Heart right ventricle (tissue), 16 donors: ENCODE results near the gene TEAD1. TPM values are rescaled to one million over a fixed set of nuclear protein-coding genes. Genes with fewer than 3 reads are reported as not detected.
A peak's percentile ranks its signal among the peaks of the same experiment; 100 is the strongest.

Experiments
- ATAC-seq, 8 donors: fragments of 200-7000 bp; cut with Tn5 transposase; one replicate each; pipeline ENCODE4 v1.9.1; 2020; ENCODE audit warnings: mild to moderate bottlenecking in 8 of 8, moderate library complexity in 8 of 8, moderate number of reproducible peaks in 1 of 8
- DNase-seq, 2 donors: peaks; one replicate each; pipeline ENCODE4 v3.0.0-alpha.2; 2020
- H3K27ac ChIP-seq, 10 donors: fragments of 200-600 bp; sonication (generic) in 2 of 10; one replicate each; pipeline versions ENCODE4 v1.5.0 to v1.8.0; 2020 to 2022; ENCODE audit warnings: mild to moderate bottlenecking in 3 of 10
- H3K27me3 ChIP-seq, 7 donors: fragments of 200-600 bp; one replicate each; pipeline ENCODE4 v1.8.0; 2021 to 2022; ENCODE audit warnings: mild to moderate bottlenecking in 2 of 7
- H3K36me3 ChIP-seq, 9 donors: fragments of 200-600 bp; sonication (generic) in 1 of 9; one replicate each; pipeline versions ENCODE4 v1.5.0 to v1.8.0; 2020 to 2022; ENCODE audit warnings: mild to moderate bottlenecking in 2 of 9
- H3K4me1 ChIP-seq, 9 donors: fragments of 200-600 bp; sonication (generic) in 1 of 9; one replicate each; pipeline versions ENCODE4 v1.5.0 to v1.8.0; 2020 to 2022; ENCODE audit warnings: mild to moderate bottlenecking in 4 of 9
- H3K4me3 ChIP-seq, 10 donors: fragments of 200-600 bp; sonication (generic) in 2 of 10; one replicate each; pipeline versions ENCODE4 v1.5.0 to v1.8.0; 2020 to 2022; ENCODE audit warnings: mild to moderate bottlenecking in 7 of 10, moderate library complexity in 2 of 10
- H3K9me3 ChIP-seq, 11 donors: fragments of 200-600 bp in 10 of 11; sonication (generic) in 2 of 11; one replicate each; pipeline versions ENCODE4 v1.5.0 to v1.8.0; 2013 to 2022; ENCODE audit warnings: mild to moderate bottlenecking in 2 of 11, control low read depth in 1 of 11, moderate library complexity in 1 of 11
- CTCF ChIP-seq, 9 donors: fragments of 200-600 bp; sonication (generic) in 2 of 9; IDR thresholded peaks; one replicate each; pipeline versions ENCODE4 v1.5.0 to v1.8.0; 2021 to 2022; ENCODE audit warnings: antibody characterized with exemption in 9 of 9, mild to moderate bottlenecking in 5 of 9, moderate library complexity in 1 of 9
- WGBS, 2 donors: extraction: QIAGEN DNeasy Blood & Tissue Kit; methylation state at CpG; one replicate each; pipeline ENCODE4 v1.1.7; 2013; ENCODE audit warnings: inconsistent platforms in 1 of 2; 5-methylcytosine and 5-hydroxymethylcytosine counted together
- intact Hi-C, 10 donors: fragments of 100-400 bp; cut with DNase I; formaldehyde crosslinking; loops; one replicate each; pipeline versions ENCODE4 v1.11.1 to v1.14.2; 2022
- polyA plus RNA-seq, 2 donors: library from polyadenylated mRNA; stranded (reverse); fragments of 200-250 nt; gene quantifications; one replicate each; pipeline ENCODE4 v1.2.3, GENCODE V29; 2013
- total RNA-seq, 10 donors: library from RNA; stranded (reverse); fragmentation: NEBNext Ultra II Directional in 3 of 10; extraction: Animal tissue kit (Norgen Biotek cat#: 25700) in 3 of 10; gene quantifications; one replicate each; pipeline versions ENCODE4 v1.2.1 to v1.2.4, GENCODE V29; 2021 to 2023
- donor health status: Arrhythmogenic right ventricular cardiomyopathy.
- donor health status: ischemic (EF 13 %, LVEDD 7.1; RV severe dilation, severe dysfunction).
- donor health status: healthy with polysubstance abuse.
- donor health status: DM: no; HTN: yes; CAD: no.
- donor health status: DM: no; HTN: no; CAD: no.
- donor health status: ischemic (EF 25% LVEDD 6.9; RV normal size, moderate dysfunction).
- donor health status: ischemic (EF 25% LVEDD 5.7; RV mildly dilated, moderate dysfunction).
- donor health status: healthy.
- donor health status: DM: yes; HTN: yes; CAD: no.
- donor health status: Ischemic cardiomyopathy.
- donor health status: ischemic (EF 35%, LVEDD 5.7; RV mildly dilated, moderate dysfunction).
- donor health status: nonischemic (EF 11% LVEDD 7.7; RV severe dilation, severe dysfunction).
- donor health status: DM: yes; HTN: yes; CAD: no.
- donor health status: PGD.
- donor health status: ischemic (EF 29% LVEDD 5.4; RV normal size, mild dysfunction).
- donor health status: nonischemic (EF 23%, LVEDD 6.1; RV moderate dilation, normal function).

TEAD1 gene
- total and polyA plus RNA-seq, 12 donors = 12.7 to 138 (median 116) TPM

DNA sequence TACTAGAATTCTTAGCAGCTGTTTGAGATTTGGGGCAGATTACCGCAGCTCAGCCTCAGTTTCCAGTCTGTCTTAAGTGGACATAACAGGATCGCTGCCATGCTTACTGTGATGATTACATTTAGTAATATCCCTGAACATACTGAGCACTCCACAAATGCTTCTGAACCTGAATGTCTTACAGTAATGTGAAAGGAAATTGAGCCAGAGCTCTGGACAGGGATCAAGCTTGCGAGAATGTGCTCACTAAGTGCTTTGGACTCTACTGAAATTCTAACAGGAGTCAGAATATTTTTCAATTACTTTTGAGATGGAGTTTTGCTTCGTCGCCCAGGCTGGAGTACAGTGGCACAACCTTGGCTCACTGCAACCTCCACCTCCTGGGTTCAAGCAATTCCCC is 216.3 kb downstream of the TEAD1 start:
- Histone ChIP-seq H3K4me1 (peaks cover 13 to 53% (median 30%) of the 10 kb centered on the region in 9 donors), H3K27ac (peak overlapping the region in 2 of 10 donors; percentile 74 to 83), H3K4me3 (no peak overlapping the region), H3K27me3 (no peaks in the 10 kb centered on the region), H3K36me3 (peaks cover 0 to 29% (median 0%) of the 10 kb centered on the region in 9 donors), H3K9me3 (no peaks in the 10 kb centered on the region)
- intact Hi-C loops = loop anchor here in 9 of 10 donors (5.0 to 10.0 kb wide), 9 partner anchors 218 to 603 kb away; partner anchors contain the start of gene TEAD1 (in 2 of the 9)
- no peak for TF ChIP-seq CTCF (IDR thresholded peaks at IDR 0.05)
- ATAC-seq = no peak
- 53 to 60% methylated on average over 5 of the region's 5 CpGs for WGBS, 2 donors
- DNase-seq = no peak

DNA sequence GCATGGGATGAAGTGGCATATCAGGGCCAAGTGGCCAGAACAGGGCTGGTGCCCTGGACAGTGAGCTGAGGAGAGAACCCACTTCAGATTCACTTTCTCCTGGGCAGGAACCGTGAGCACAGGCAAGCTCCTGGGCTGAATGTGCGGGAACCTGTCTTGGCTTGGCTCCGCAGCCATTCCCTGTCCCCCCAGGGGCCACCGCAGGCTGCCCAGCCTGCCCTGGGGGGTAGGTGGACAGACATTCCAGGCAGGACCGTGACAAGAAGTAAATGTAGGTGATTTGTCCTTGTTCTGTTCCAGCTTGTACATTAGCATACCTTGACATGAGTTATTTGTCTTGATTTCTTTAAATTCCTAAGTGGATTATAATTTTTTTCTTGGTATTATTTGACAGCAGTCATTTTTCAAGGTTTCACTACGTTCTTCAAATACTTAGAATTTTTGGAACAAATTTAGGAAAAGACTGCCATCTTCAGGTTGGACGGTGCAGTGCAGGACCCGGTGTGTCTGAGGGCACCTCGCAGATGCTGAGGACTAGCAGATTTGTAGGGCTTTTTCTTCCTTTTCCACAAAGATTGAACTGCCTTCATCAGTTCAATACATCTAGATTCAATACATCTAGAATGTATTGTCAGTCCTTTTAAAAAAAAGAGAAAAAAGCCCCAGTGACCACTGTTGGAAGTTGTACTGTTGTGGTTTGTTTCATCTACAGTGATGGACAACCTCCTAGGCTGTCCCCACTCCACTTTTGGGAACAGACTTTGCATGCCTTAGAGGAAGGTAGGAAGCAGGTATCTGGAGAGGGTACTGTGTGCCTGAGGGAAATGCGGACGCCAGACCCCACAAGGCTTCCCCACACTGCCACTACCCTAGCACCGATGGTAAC is 219.8 kb downstream of the TEAD1 start:
- TF ChIP-seq CTCF (IDR thresholded peaks at IDR 0.05) = peak; percentile 72 to 96 (median 90)
- DNase-seq = peak; percentile 60 to 66
- peak in 3 of 8 donors; percentile 23 to 31 (median 30) for ATAC-seq
- H3K36me3 ChIP-seq = peaks cover 0 to 38% (median 0%) of the 10 kb centered on the region in 9 donors
- no peaks in the 10 kb centered on the region for H3K9me3 ChIP-seq
- peaks cover 10 to 53% (median 33%) of the 10 kb centered on the region in 9 donors for H3K4me1 ChIP-seq
- H3K4me3 ChIP-seq = no peak overlapping the region
- no peaks in the 10 kb centered on the region for H3K27me3 ChIP-seq
- intact Hi-C loops = loop anchor here (2.0 to 10.0 kb wide), 13 partner anchors 222 to 607 kb away; partner anchors contain the start of gene TEAD1 (in 2 of the 10)
- peak overlapping the region in 5 of 10 donors; percentile 12 to 50 (median 25) for H3K27ac ChIP-seq
- WGBS, 2 donors = 46 to 50% methylated on average over 12 of the region's 12 CpGs

DNA sequence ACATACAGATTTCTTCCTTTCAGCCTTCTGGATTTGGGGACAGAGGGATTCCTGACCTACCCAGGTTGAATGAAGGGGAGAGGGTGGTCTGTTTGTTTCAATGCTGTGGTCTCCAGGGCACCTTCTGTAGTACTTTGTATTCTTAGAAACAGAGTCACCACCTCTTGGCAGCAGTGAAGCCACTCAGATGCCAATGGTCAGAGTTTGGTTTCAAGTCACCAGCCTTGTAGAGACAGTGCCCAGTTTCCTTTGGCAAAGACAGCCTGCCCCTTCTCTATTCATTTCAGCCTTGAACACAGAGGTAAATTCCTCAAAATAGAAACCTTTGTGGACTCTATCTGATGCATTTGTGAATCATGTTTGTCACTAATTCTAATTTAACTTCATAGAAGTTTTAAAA is 223.2 kb downstream of the TEAD1 start:
- Histone ChIP-seq H3K36me3 (peaks cover 0 to 47% (median 0%) of the 10 kb centered on the region in 9 donors), H3K9me3 (no peaks in the 10 kb centered on the region), H3K4me3 (no peak overlapping the region), H3K27ac (peak overlapping the region; percentile 60 to 90 (median 84)), H3K4me1 (peaks cover 6 to 49% (median 35%) of the 10 kb centered on the region in 9 donors), H3K27me3 (no peaks in the 10 kb centered on the region)
- ATAC-seq (peak; percentile 71 to 93 (median 84)), DNase-seq (peak in 1 of 2 donors; percentile 75)
- TF ChIP-seq CTCF (IDR thresholded peaks at IDR 0.05) = no peak
- intact Hi-C loops = loop anchor here in 4 of 10 donors (10.0 kb wide), 3 partner anchors 383 to 493 kb away; no protein-coding TSS in a partner anchor

GRCh38 chr11:12897867-12898266 is 223.6 kb downstream of the TEAD1 start:
- Histone ChIP-seq H3K4me3 (no peak overlapping the region), H3K4me1 (peaks cover 6 to 48% (median 35%) of the 10 kb centered on the region in 9 donors), H3K9me3 (no peaks in the 10 kb centered on the region), H3K36me3 (peaks cover 0 to 52% (median under 1%) of the 10 kb centered on the region in 9 donors), H3K27ac (peak overlapping the region; percentile 34 to 90 (median 84)), H3K27me3 (no peaks in the 10 kb centered on the region)
- ATAC-seq (peak; percentile 35 to 73 (median 64)), DNase-seq (no peak)
- intact Hi-C loops = loop anchor here in 4 of 10 donors (10.0 kb wide), 3 partner anchors 383 to 493 kb away; no protein-coding TSS in a partner anchor
- no peak for TF ChIP-seq CTCF (IDR thresholded peaks at IDR 0.05)
- 34 to 37% methylated on average over 3 of the region's 3 CpGs for WGBS, 2 donors
